H9 (cell line): ENCODE results near the gene C6orf62. TPM values are rescaled to one million over a fixed set of nuclear protein-coding genes. Genes with fewer than 3 reads are reported as not detected.

Experiments
- DNase-seq: peaks from one replicate; pipeline ENCODE4 v3.0.0-alpha.2; 2017
- H2AFZ ChIP-seq: one replicate; pipeline ENCODE4 v1.6.1; 2013; ENCODE audit warnings: mild to moderate bottlenecking, low read length, control low read depth, moderate library complexity
- H2AK5ac ChIP-seq: 2 replicates; pipeline ENCODE4 v1.6.1; 2013; ENCODE audit warnings: low read length, control low read depth, mixed read lengths; ENCODE audit not compliant: insufficient read length
- H2BK120ac ChIP-seq: one replicate; pipeline ENCODE4 v1.6.1; 2013; ENCODE audit warnings: low read depth, mild to moderate bottlenecking, low read length, control low read depth, inconsistent platforms; ENCODE audit not compliant: poor library complexity, severe bottlenecking
- H2BK12ac ChIP-seq: 2 replicates; pipeline ENCODE4 v1.6.1; 2013; ENCODE audit warnings: low read length, control low read depth, mixed read lengths, low read depth; ENCODE audit not compliant: insufficient read length
- H2BK15ac ChIP-seq: 2 replicates; pipeline ENCODE4 v1.6.1; 2013; ENCODE audit warnings: low read depth, low read length, control low read depth
- H2BK20ac ChIP-seq: one replicate; pipeline ENCODE4 v1.6.1; 2013; ENCODE audit warnings: low read depth, mild to moderate bottlenecking, low read length, control low read depth, inconsistent platforms; ENCODE audit not compliant: poor library complexity, severe bottlenecking
- H2BK5ac ChIP-seq: 2 replicates; pipeline ENCODE4 v1.6.1; 2013; ENCODE audit warnings: low read length, control low read depth, mixed read lengths; ENCODE audit not compliant: insufficient read length
- H3K14ac ChIP-seq: 2 replicates; pipeline ENCODE4 v1.6.1; 2013; ENCODE audit warnings: low read length, control low read depth; ENCODE audit not compliant: insufficient read depth
- H3K18ac ChIP-seq: 2 replicates; pipeline ENCODE4 v1.6.1; 2013; ENCODE audit warnings: low read depth, mild to moderate bottlenecking, mixed read lengths, low read length, control low read depth; ENCODE audit not compliant: insufficient read length
- H3K23ac ChIP-seq: 2 replicates; pipeline ENCODE4 v1.6.1; 2013; ENCODE audit warnings: low read length, control low read depth, mixed read lengths, low read depth; ENCODE audit not compliant: insufficient read length
- H3K23me2 ChIP-seq: 2 replicates; pipeline ENCODE4 v1.6.1; 2013; ENCODE audit warnings: low read depth, mild to moderate bottlenecking, mixed read lengths, low read length, control low read depth; ENCODE audit not compliant: insufficient read length, poor library complexity, severe bottlenecking
- H3K27ac ChIP-seq: 2 replicates; pipeline ENCODE4 v1.5.1; 2013; ENCODE audit warnings: low read length, control low read depth, mixed read lengths, low read depth; ENCODE audit not compliant: insufficient read length
- H3K27me3 ChIP-seq: 2 replicates; pipeline ENCODE4 v1.6.1; 2013; ENCODE audit warnings: low read length, control low read depth, inconsistent platforms; ENCODE audit not compliant: insufficient read depth
- H3K4ac ChIP-seq: 2 replicates; pipeline ENCODE4 v1.6.1; 2013; ENCODE audit warnings: low read depth, mild to moderate bottlenecking, control low read depth, inconsistent platforms, low read length, moderate library complexity
- H3K4me1 ChIP-seq: 2 replicates; pipeline ENCODE4 v1.6.1; 2013; ENCODE audit warnings: low read length, control low read depth, inconsistent platforms; ENCODE audit not compliant: insufficient read depth
- H3K4me2 ChIP-seq: 2 replicates; pipeline ENCODE4 v1.6.1; 2013; ENCODE audit warnings: low read length, control low read depth, mixed read lengths; ENCODE audit not compliant: insufficient read length, insufficient read depth
- H3K56ac ChIP-seq: 2 replicates; pipeline ENCODE4 v1.6.1; 2013; ENCODE audit warnings: low read depth, mild to moderate bottlenecking, mixed read lengths, low read length, control low read depth; ENCODE audit not compliant: insufficient read length
- H3K79me1 ChIP-seq: 2 replicates; pipeline ENCODE4 v1.6.1; 2013; ENCODE audit warnings: low read depth, mild to moderate bottlenecking, moderate library complexity, low read length, control low read depth, inconsistent platforms; ENCODE audit not compliant: insufficient read depth, poor library complexity, severe bottlenecking
- H3K79me2 ChIP-seq: 2 replicates; pipeline ENCODE4 v1.6.1; 2013; ENCODE audit warnings: low read length, control low read depth, inconsistent platforms; ENCODE audit not compliant: insufficient read depth
- H3K9ac ChIP-seq: 2 replicates; pipeline ENCODE4 v1.6.1; 2013; ENCODE audit warnings: low read length, control low read depth, mixed read lengths; ENCODE audit not compliant: insufficient read length; ENCODE audit errors: extremely low read depth
- H3K9me3 ChIP-seq: one replicate; pipeline ENCODE4 v1.6.1; 2013; ENCODE audit warnings: low read depth, low read length, inconsistent platforms; ENCODE audit not compliant: control insufficient read depth
- H3T11ph ChIP-seq: one replicate; pipeline ENCODE4 v1.6.1; 2013; ENCODE audit warnings: mild to moderate bottlenecking, low read length, control low read depth, inconsistent platforms
- H4K20me1 ChIP-seq: one replicate; pipeline ENCODE4 v1.6.1; 2013; ENCODE audit not compliant: control insufficient read depth, insufficient read length, insufficient read depth
- H4K5ac ChIP-seq: 2 replicates; pipeline ENCODE4 v1.6.1; 2013; ENCODE audit warnings: low read depth, mild to moderate bottlenecking, mixed read lengths, low read length, control low read depth; ENCODE audit not compliant: insufficient read length
- H4K8ac ChIP-seq: replicated peaks from 2 replicates; pipeline ENCODE4 v1.6.1; 2013; ENCODE audit warnings: low read length, control low read depth, mixed read lengths, low read depth; ENCODE audit not compliant: insufficient read length
- H4K91ac ChIP-seq: 2 replicates; pipeline ENCODE4 v1.6.1; 2013; ENCODE audit warnings: low read depth, mild to moderate bottlenecking, moderate library complexity, mixed read lengths, low read length, control low read depth; ENCODE audit not compliant: insufficient read length
- H3K27ac Mint-ChIP-seq, 3 experiments: 2 replicates in 2 of 3; 3 replicates in 1 of 3; pipeline ENCODE4 v1.8.0; 2020 to 2021; ENCODE audit warnings: mixed read lengths in 3 of 3, mild to moderate bottlenecking in 1 of 3, moderate library complexity in 1 of 3
- H3K27me3 Mint-ChIP-seq: 2 replicates; pipeline ENCODE4 v1.8.0; 2021; ENCODE audit warnings: low read depth, mild to moderate bottlenecking, moderate library complexity, mixed read lengths
- H3K36me3 Mint-ChIP-seq, 3 experiments: 2 replicates in 2 of 3; 3 replicates in 1 of 3; pipeline ENCODE4 v1.8.0; 2020 to 2021; ENCODE audit warnings: low read depth in 3 of 3, mixed read lengths in 3 of 3; ENCODE audit not compliant: insufficient read depth in 1 of 3
- H3K4me1 Mint-ChIP-seq, 2 experiments: 2 replicates each; pipeline ENCODE4 v1.8.0; 2020; ENCODE audit warnings: mixed read lengths in 2 of 2
- H3K4me3 Mint-ChIP-seq, 2 experiments: 2 replicates in 1 of 2; 3 replicates in 1 of 2; pipeline ENCODE4 v1.8.0; 2020 to 2021; ENCODE audit warnings: mild to moderate bottlenecking in 2 of 2, mixed read lengths in 2 of 2, moderate library complexity in 1 of 2
- H3K9me3 Mint-ChIP-seq, 2 experiments: 2 replicates in 1 of 2; 3 replicates in 1 of 2; pipeline ENCODE4 v1.8.0; 2020; ENCODE audit warnings: mild to moderate bottlenecking in 2 of 2, mixed read lengths in 2 of 2, moderate library complexity in 1 of 2
- CTCF ChIP-seq: fragments of 200-600 bp; sonication (generic); conservative IDR thresholded peaks from 3 replicates; pipeline ENCODE4 v1.8.0; 2021; ENCODE audit warnings: antibody characterized with exemption, mild to moderate bottlenecking
- WGBS: extraction: QIAGEN DNeasy Blood & Tissue Kit; methylation state at CpG from one replicate; pipeline ENCODE4 v1.1.7; 2013; ENCODE audit warnings: missing lambda C conversion rate, low lambda C conversion rate, mixed read lengths; ENCODE audit not compliant: insufficient read length; ENCODE audit errors: extremely low coverage; 5-methylcytosine and 5-hydroxymethylcytosine counted together
- total RNA-seq: library from RNA; stranded (reverse); gene quantifications from 2 replicates; pipeline ENCODE4 v1.2.1, GENCODE V29; 2021

The C6orf62 gene
- total RNA-seq, 1 experiment from 2014 or later = 125 TPM

- peaks cover 10% of the 10 kb centered on the region for H3K9me3 ChIP-seq
- WGBS = no CpG with 5 or more reads among the region's 26 CpGs
- H3K4me1 ChIP-seq = no peaks in the 10 kb centered on the region
- H4K8ac ChIP-seq = peak overlapping the region; percentile 21
- no peak overlapping the region for H3K23ac ChIP-seq
- H4K5ac ChIP-seq = peak overlapping the region; percentile 88
- H2BK12ac ChIP-seq = no peak overlapping the region
- Mint-ChIP-seq H3K4me1 (peaks cover 26 to 27% of the 10 kb centered on the region in 2 experiments), H3K27ac (peak overlapping the region; percentile 86 to 96 (median 92)), H3K27me3 (no peaks in the 10 kb centered on the region), H3K36me3 (peaks cover 52 to 75% (median 63%) of the 10 kb centered on the region in 3 experiments), H3K9me3 (peaks cover 22 to 28% of the 10 kb centered on the region in 2 experiments), H3K4me3 (peak overlapping the region; percentile 91 to 95)
- H2BK20ac ChIP-seq = no peak overlapping the region
- peak overlapping the region; percentile 33 for H3K56ac ChIP-seq
- no peak for TF ChIP-seq CTCF
- H3K27ac ChIP-seq = peak overlapping the region; percentile 79
- no peak overlapping the region for H3K4ac ChIP-seq
- DNase-seq = no peak
- peaks cover 12% of the 10 kb centered on the region for H3K23me2 ChIP-seq
- H3K27me3 ChIP-seq = no peaks in the 10 kb centered on the region
- no peak overlapping the region for H2AK5ac ChIP-seq
- peak overlapping the region; percentile 31 for H2BK5ac ChIP-seq
- H3K9ac ChIP-seq = peak overlapping the region; percentile 91
- peak overlapping the region; percentile 81 for H3K18ac ChIP-seq
- no peaks in the 10 kb centered on the region for H3K79me1 ChIP-seq
- H2AFZ ChIP-seq = no peak overlapping the region
- H3T11ph ChIP-seq = no peak overlapping the region
- no peaks in the 10 kb centered on the region for H4K20me1 ChIP-seq
- H3K4me2 ChIP-seq = peak overlapping the region; percentile 85
- no peak overlapping the region for H2BK120ac ChIP-seq
- H4K91ac ChIP-seq = no peak overlapping the region
- peaks cover 8% of the 10 kb centered on the region; the same call in 1 of the 2 replicates for H3K79me2 ChIP-seq
- peak overlapping the region; percentile 93 for H3K14ac ChIP-seq
- no peak overlapping the region for H2BK15ac ChIP-seq
Measured at GRCh38 chr6:24666097-24666640, 52.8 kb downstream of the C6orf62 start.
